ENCODE results near the gene DRICH1. TPM values are rescaled to one million over a fixed set of nuclear protein-coding genes. Genes with fewer than 3 reads are reported as not detected.
A peak's percentile ranks its signal among the peaks of the same experiment; 100 is the strongest.
"Not testable (repeated sequence)": the region's sequence is repeated elsewhere in the genome, so short reads cannot be mapped to it uniquely, and the experiment has no call there.

DRICH1 gene
- total RNA-seq, 1 donor from 2014 or later = 0.39 TPM

DNA sequence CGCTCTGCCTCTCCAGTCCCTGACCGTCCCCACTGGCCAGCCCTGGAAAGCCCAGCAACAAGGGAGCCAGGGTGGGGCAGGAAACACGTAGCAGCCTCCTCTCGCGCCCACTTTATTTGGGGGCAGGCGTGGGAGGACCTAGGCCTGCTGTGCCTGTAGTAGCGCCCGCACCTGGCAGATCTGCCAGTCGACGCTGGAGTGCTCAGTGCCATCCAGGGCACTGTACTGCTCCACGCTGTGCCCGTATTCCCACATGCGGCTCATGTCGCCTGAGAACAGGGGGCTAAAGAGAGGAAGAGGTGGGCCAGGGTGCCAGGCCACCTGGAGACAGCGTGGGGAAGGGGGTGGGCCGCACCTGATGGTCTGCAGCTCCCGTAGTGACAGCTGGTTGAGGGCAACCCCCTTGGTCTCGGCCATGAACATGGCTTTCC is 17.0 kb upstream of the DRICH1 start:
- DNase-seq = no peak

- DNase-seq = not testable (repeated sequence)
Observed at GRCh38 chr22:23646526-23646925, 14.4 kb upstream of the DRICH1 start.

DNA sequence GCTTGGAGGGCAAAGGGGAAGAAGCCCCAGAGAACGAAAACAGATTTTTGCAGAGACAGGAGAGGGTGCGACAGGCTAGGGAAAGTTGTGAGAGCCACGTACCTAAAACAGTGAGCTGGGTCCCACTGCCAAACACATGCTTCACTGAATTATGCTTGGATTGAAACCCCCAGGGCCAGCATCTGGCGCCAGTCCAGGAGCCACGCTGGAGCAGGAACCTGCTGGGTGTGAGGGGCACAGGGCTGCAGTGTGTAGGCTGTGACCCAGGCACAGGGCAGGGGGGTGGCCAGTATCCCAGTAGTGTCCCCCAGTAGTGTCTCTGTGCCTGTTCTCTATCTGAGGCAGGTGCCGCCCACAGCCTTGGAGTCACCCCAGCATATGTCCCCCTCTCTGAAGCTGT is 8.1 kb upstream of the DRICH1 start:
- DNase-seq = not testable (repeated sequence)

DNA sequence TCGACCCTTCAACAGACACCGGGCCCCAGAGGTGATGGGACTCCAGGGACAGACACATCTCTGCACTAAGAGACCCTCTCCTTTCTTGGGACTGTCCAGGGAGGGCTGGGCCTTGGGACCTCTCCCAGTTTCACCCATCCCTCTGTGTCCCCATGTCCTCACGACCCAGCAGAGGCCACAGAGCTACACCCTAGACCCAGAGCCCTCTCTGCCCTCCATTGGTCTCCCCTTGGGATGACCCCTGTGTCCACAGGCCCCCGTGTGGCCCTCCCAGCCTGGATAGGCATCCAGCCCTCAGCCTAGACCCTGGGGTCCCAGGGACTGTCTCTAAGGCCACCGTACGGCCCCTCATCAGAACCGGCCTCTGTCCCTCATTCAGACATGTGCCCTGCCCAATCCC is 7.5 kb upstream of the DRICH1 start:
- DNase-seq = no peak

DNA sequence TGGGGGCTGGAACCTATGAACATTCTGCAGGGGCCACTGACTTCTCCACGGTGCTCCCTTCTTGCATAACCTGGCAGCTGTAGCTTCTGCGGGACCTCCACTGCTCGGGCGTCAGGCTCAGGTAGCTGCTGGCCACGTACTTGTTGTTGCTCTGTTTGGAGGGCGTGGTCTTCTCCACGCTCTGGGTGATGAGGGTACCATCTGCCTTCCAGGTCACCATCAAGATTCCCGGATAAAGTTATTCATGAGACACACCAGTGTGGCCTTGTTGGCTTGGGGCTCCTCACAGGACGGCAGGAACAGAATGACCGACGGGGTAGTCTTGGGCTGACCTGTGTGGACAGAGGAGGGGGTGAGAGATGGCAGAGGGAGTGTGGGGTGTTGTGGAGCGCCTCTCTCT is 6.5 kb upstream of the DRICH1 start:
- DNase-seq = no peak

DNA sequence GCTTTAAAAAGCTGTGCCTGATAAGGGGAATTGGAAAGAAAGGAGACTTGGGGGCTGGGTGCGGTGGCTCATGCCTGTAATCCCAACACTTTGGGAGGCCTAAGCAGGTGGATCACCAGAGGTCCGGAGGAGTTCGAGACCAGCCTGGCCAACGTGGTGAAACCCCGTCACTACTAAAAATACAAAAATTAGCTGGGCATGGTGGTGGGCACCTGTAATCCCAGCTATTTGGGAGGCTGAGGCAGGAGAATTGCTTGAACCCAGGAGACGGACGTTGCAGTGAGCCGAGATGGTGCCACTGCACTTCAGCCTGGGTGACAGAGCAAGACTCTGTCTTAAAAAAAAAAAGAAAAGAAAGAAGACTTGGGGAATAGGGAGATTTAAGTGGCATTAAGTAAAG is 3.2 kb upstream of the DRICH1 start:
- not testable (repeated sequence) for DNase-seq

GRCh38 chr22:23628056-23628743 is 3.9 kb downstream of the DRICH1 start:
- DNase-seq = not testable (repeated sequence)

- DNase-seq = peak; percentile 25
Observed at GRCh38 chr22:23627401-23628055, 4.6 kb downstream of the DRICH1 start.

GRCh38 chr22:23626286-23626975 is 5.7 kb downstream of the DRICH1 start:
- no peak for DNase-seq

DNA sequence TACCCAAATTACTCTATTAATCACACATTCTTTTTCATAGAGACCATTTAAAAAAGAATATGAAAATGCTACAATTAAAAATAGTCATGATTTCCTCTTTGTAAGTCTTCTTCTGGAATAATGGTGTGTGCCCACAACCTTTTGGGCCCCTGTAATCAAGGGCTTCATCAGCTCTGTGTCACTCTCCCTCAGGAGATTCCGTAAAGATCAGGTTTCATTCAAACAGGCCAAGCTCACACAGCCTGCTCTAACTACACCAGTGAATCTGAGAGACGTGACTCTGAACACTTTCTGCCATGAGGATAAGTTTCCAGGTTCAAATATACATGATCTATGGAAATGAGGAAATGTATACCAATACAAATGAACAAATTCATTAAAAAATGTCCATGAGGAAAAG is 9.5 kb downstream of the DRICH1 start:
- no peak for DNase-seq

DNA sequence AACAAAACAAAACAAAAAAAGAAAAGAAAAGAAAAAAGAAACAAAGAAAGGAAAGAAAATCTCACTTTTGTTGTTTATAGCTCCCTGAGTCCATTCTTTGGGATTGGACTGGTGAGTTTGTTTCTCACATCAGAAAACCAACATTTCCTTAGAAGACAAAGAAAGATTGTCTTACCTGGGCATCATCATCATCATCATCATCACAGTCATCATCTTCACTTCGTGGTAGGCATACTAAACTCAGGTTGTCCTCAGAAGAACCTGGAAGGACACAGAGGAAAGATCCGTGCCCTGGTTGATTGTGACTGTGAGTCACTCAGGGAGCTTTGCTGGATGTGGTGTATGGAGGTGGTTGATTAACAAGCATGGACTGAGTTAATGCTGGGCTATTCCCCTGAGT is 10.2 kb downstream of the DRICH1 start:
- DNase-seq = not testable (repeated sequence)

DNA sequence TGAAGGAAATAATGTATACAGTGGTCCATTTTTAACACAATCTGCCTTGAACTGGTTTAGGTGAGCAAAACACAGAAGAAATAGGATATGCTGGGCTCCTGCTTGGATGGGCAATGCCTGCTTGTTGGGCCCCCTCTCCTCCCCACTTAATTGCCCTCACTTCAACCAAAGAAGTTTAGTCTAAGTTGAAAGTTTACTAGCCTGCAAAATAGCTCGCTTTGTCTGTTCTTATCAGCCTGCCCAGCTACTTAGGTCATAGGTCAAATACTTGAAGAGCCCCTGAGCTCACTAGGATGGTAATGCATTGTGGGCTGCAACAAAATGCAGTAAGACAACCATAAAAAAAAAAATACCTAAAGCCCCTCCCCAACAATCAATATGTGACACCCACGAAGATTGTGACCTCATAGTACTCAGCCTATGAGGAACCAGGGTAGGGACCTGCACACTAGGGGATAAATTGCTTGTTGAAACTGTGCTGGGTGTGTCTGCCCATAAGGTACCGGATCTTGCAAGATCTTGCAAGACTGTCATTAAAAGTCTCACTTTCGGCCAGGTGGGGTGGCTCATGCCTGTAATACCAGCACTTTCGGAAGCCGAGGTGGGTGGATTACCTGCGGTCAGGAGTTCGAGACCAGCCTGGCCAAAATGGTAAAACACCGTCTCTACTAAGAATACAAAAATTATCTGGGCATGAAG is 10.9 kb downstream of the DRICH1 start:
- no peak for DNase-seq

GRCh38 chr22:23613193-23613972 is 18.7 kb downstream of the DRICH1 start:
- no peak for DNase-seq

DNA sequence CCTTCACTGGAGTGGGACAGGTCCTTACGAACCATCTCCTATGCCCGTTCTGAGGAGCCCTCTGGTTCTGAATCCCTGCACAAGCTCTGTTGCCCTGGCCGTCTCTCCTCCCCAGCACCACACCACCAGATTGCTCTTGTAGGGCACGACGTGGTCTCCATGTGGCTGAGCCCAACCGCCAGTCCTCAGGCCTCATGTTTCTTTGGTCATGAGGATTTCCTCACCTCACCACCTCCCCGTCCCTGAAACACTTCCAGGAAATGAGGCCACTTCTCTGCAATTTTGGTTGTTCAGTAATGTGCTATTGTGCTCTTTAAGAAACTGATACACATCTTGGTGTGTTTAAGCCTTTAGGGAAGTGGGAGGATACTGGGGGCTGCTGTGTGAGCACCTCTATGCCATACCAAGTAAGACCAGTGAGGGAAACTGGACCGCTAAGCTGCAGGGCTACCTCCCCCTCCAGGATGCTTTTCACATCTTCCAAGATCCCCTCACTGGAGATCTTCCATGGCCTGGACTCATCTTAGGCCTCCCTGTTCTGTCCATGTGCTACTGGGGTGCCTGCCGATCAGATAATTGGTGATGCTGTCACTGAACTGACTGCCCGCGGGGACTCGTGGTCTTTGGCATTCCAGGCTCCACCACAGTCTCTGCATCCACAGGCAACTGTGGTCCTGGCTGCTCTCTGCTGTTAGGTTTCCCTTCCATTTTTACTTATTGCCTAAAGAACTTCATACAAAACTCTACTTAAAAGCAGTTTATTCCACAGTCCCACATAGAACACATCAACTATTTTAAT is 21.9 kb downstream of the DRICH1 start:
- DNase-seq = no peak

- no peak for DNase-seq
Observed at GRCh38 chr22:23608583-23608982, 23.5 kb downstream of the DRICH1 start.

GRCh38 chr22:23606204-23607131 is 25.7 kb downstream of the DRICH1 start:
- no peak for DNase-seq

DNA sequence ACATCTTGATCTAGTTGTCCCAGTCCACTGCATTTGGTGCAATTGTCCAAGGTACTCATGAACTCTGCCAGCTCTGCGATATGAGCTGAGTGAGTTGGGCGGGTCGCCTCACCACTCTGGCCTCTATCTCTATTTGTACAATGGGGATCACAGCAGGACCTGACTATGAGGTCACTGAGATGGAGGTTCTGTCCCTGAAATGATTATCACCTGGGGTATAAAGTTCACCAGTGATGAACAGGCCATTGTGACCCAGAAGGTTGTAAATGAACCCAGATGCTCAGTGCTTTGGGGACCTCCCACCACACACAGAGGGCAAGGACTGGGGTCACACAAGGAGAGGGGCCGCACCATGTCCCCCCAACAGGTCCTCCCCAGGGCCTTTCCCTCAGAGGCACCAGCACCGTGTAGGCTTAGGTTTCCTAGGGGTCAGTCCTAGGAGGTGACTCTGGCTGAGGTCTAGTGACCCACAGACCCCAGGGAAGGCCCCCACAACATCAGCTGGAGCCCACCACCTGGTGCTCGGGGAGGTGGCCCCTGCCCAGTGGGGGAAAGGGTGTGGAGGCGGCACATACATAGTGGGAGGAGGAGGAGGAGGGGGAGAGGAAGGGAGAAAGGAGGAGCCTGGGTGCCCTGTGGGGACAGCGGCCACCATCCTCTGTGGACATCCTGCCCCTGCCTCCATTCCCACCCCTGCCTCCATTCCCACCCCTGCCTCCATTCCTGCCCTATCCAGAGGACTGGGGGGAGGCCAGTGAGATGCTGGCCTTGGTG is 27.0 kb downstream of the DRICH1 start:
- no peak for DNase-seq

- DNase-seq = no peak
Observed at GRCh38 chr22:23603266-23603665, 28.9 kb downstream of the DRICH1 start.

Measured in skin of body (tissue), 2 donors.